Measurements from ENCODE around the gene TSPEAR. TPM values are rescaled to one million over a fixed set of nuclear protein-coding genes. Genes with fewer than 3 reads are reported as not detected.

Gene TSPEAR
- total RNA-seq, 2 donors from 2014 or later = not detected

DNA sequence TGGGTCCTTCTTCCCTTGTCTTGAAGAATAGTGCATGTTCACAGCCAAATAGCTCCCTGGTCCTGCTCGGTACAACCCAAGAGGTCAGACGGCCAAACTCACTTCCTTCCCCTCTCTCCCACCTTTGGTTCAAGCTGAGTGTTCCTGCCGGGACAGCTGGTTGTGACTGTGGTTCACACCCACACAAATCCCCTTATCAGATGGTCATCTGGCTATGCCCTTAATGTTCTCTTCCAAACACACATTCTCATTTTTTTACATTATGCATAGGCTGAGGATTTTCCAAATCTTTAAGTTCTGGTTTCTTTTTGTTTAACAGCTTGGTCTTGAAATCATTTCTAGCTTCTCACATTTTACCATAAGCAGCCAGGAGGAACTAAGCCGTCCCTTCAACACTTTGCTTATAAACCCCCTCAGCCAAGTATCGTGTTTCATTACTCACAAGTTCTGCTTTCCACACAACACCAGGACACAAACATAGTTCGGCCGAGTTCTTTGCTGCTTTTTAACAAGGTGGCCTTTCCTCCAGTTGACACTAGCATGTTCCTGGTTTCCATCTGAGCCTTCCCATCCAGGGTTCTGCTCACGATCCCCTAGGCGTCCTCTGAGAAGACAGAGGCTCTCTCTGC, 19.7 kb upstream of the TSPEAR start:
- Histone ChIP-seq H3K4me1 (ENCODE audit: control insufficient read depth in 1 of 2, low read depth in 2 of 2) (no peaks in the 10 kb centered on the region), H3K4me3 (no peak overlapping the region), H3K36me3 (no peaks in the 10 kb centered on the region), H3K9me3 (no peaks in the 10 kb centered on the region), H3K27ac (no peak overlapping the region), H3K27me3 (replicated peaks; ENCODE audit: insufficient read depth) (no peaks in the 10 kb centered on the region)
- DNase-seq (ENCODE audit: low spot score) = no peak
- ATAC-seq (ENCODE audit: insufficient number of reproducible peaks, low FRiP score, low read depth) = no peak
- TF ChIP-seq, protein P1, sequence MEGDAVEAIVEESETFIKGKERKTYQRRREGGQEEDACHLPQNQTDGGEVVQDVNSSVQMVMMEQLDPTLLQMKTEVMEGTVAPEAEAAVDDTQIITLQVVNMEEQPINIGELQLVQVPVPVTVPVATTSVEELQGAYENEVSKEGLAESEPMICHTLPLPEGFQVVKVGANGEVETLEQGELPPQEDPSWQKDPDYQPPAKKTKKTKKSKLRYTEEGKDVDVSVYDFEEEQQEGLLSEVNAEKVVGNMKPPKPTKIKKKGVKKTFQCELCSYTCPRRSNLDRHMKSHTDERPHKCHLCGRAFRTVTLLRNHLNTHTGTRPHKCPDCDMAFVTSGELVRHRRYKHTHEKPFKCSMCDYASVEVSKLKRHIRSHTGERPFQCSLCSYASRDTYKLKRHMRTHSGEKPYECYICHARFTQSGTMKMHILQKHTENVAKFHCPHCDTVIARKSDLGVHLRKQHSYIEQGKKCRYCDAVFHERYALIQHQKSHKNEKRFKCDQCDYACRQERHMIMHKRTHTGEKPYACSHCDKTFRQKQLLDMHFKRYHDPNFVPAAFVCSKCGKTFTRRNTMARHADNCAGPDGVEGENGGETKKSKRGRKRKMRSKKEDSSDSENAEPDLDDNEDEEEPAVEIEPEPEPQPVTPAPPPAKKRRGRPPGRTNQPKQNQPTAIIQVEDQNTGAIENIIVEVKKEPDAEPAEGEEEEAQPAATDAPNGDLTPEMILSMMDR (IDR thresholded peaks at IDR 0.05) = no peak

DNA sequence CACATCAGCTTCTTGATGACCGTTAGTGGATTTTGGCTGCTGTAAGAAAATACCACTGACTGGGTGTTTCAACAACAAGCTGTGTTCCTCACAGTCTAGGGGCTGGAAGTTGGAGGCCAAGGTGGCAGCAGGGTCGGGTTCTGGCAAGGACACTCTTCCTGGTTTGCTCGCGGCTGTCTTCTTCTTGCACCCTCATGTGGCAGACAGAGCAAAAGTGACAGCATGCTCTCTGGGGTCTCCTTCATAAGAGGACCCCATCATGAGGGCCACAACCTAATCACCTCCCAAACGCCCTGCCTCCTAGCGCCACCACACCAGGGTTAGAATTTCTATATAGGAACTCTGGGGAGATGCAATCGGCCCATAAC, 18.6 kb upstream of the TSPEAR start:
- Histone ChIP-seq H3K9me3 (no peaks in the 10 kb centered on the region), H3K4me3 (no peak overlapping the region), H3K36me3 (no peaks in the 10 kb centered on the region), H3K27ac (no peak overlapping the region), H3K27me3 (replicated peaks; ENCODE audit: insufficient read depth) (no peaks in the 10 kb centered on the region), H3K4me1 (ENCODE audit: control insufficient read depth in 1 of 2, low read depth in 2 of 2) (no peaks in the 10 kb centered on the region)
- DNase-seq (ENCODE audit: low spot score) (no peak), ATAC-seq (ENCODE audit: insufficient number of reproducible peaks, low FRiP score, low read depth) (no peak)
- TF ChIP-seq, protein P1 (IDR thresholded peaks at IDR 0.05) = no peak

DNA sequence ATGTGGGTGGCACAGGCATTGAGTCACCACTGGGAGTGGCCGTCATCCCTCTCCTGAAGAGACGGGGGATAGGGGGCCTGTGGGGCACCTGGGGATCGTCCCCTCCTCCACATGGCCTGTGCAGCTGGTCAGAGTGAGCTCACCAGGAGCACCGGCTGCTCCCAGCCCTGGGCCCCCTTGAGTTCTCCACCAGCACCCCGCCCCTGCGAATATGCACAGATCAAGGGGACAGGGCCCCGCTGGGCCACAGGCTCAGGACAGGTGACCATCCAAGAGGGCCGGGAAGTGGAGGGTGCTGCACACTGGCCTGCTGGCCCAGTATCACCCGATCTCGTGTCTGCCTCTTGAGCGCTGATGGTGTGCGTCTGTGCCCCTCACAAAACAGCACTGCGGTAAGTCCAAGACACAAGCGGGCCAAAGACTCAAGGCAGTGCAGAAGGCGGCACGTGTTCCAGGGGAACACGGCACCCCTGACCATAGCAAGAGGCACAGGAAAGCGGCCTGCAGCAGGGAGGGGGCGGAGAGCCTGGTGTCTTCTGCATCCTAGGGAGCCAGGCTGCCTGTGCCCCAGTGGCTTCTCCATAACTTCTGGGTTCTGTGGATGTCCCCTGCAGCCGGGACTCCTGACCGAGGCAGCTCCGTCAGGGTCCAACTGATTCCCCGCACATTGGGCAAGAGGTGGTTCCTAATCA, 18.1 kb upstream of the TSPEAR start:
- H3K27me3 ChIP-seq (replicated peaks; ENCODE audit: insufficient read depth) = no peaks in the 10 kb centered on the region

DNA sequence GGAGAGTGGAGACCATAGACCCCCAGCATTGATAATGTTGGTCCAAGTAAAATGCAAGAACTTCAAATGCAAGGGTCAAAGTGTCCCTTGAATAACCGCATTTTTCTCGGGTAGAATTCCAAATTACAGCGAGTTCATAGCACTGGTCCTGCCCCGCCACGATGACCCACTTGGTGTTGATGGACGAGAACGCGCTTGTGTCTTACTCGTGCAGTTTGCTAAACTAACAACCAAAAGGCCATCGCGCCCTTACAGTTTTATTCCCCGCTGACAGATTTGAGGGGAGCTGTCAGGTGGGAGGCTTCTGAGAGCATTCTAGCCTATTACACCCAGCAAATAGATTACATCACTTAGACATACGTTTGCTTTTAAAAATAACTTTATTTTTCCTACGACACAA, 17.3 kb upstream of the TSPEAR start:
- no peak for DNase-seq (ENCODE audit: low spot score)
- H3K9me3 ChIP-seq = no peaks in the 10 kb centered on the region
- TF ChIP-seq, protein P1 (IDR thresholded peaks at IDR 0.05) = no peak
- H3K36me3 ChIP-seq = no peaks in the 10 kb centered on the region
- H3K27ac ChIP-seq = no peak overlapping the region
- ATAC-seq (ENCODE audit: insufficient number of reproducible peaks, low FRiP score, low read depth) = no peak
- no peaks in the 10 kb centered on the region for H3K4me1 ChIP-seq (ENCODE audit: control insufficient read depth in 1 of 2, low read depth in 2 of 2)
- H3K4me3 ChIP-seq = no peak overlapping the region
- no peaks in the 10 kb centered on the region for H3K27me3 ChIP-seq (replicated peaks; ENCODE audit: insufficient read depth)

More for the DNA sequence above, 18.1 kb upstream of the TSPEAR start:
- H3K4me1 ChIP-seq (ENCODE audit: control insufficient read depth in 1 of 2, low read depth in 2 of 2) = no peaks in the 10 kb centered on the region
- H3K36me3 ChIP-seq = no peaks in the 10 kb centered on the region
- no peak overlapping the region for H3K4me3 ChIP-seq
- no peaks in the 10 kb centered on the region for H3K9me3 ChIP-seq
- ATAC-seq (ENCODE audit: insufficient number of reproducible peaks, low FRiP score, low read depth) = no peak
- TF ChIP-seq, protein P1 (IDR thresholded peaks at IDR 0.05) = no peak
- H3K27ac ChIP-seq = no peak overlapping the region
- no peak for DNase-seq (ENCODE audit: low spot score)

DNA sequence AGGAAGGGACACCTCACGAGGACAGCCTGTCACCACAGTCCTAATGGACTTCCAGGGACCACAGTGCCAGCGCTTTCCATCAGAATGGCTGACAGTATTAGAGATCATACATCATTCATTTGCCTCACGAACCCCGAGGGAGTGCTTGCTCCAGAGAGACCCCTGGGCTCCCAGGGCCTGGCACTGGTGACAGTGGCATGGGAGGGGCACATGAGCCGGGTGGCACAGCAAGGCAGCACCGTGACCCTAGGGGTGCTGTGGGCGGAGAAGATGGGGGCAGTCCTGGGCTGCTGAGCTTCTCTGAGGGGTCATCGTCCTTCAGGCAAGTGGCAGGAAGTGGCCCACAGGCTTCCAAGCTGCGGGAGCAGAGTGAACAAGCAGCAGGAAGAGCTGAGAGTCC, 16.4 kb upstream of the TSPEAR start:
- Histone ChIP-seq H3K4me1 (ENCODE audit: control insufficient read depth in 1 of 2, low read depth in 2 of 2) (no peaks in the 10 kb centered on the region), H3K27me3 (replicated peaks; ENCODE audit: insufficient read depth) (no peaks in the 10 kb centered on the region), H3K4me3 (no peak overlapping the region), H3K9me3 (no peaks in the 10 kb centered on the region), H3K27ac (no peak overlapping the region), H3K36me3 (no peaks in the 10 kb centered on the region)
- no peak for DNase-seq (ENCODE audit: low spot score)
- no peak for ATAC-seq (ENCODE audit: insufficient number of reproducible peaks, low FRiP score, low read depth)
- TF ChIP-seq, protein P1 (IDR thresholded peaks at IDR 0.05) = no peak
